HEK293T (cell line): ENCODE results near the gene SIRT7.

Experiments used
- BHLHE40 ChIP-seq: fragments of 450-650 bp; IDR thresholded peaks from 2 replicates; pipeline ENCODE4 v1.6.1; 2016; ENCODE audit warnings: mild to moderate bottlenecking, moderate library complexity, borderline replicate concordance
- FOXA1 ChIP-seq: fragments of 450-650 bp; IDR thresholded peaks from 2 replicates; pipeline ENCODE4 v1.6.1; 2016; ENCODE audit warnings: mild to moderate bottlenecking
- FOXK2 ChIP-seq: fragments of 450-650 bp; IDR thresholded peaks from 2 replicates; pipeline ENCODE4 v1.6.1; 2016; ENCODE audit warnings: mild to moderate bottlenecking
- FOXM1 ChIP-seq: fragments of 450-650 bp; IDR thresholded peaks from 2 replicates; pipeline ENCODE4 v1.6.1; 2017; ENCODE audit warnings: mild to moderate bottlenecking, borderline replicate concordance
- HDGF ChIP-seq: fragments of 450-650 bp; IDR thresholded peaks from 2 replicates; pipeline ENCODE4 v1.6.1; 2017; ENCODE audit warnings: antibody characterized with exemption, borderline replicate concordance
- LEF1 ChIP-seq: fragments of 450-650 bp; IDR thresholded peaks from 2 replicates; pipeline ENCODE4 v1.6.1; 2017; ENCODE audit warnings: mild to moderate bottlenecking, borderline replicate concordance
- NFRKB ChIP-seq: fragments of 450-650 bp; IDR thresholded peaks from 2 replicates; pipeline ENCODE4 v1.6.1; 2016; ENCODE audit warnings: mild to moderate bottlenecking, moderate library complexity
- PKNOX1 ChIP-seq: fragments of 450-650 bp; IDR thresholded peaks from 2 replicates; pipeline ENCODE4 v1.6.1; 2016
- SP1 ChIP-seq: fragments of 450-650 bp; IDR thresholded peaks from 2 replicates; pipeline ENCODE4 v1.6.1; 2017
- TARDBP ChIP-seq: fragments of 450-650 bp; IDR thresholded peaks from 2 replicates; pipeline ENCODE4 v1.6.1; 2016

- TF ChIP-seq LEF1 (no peak), FOXM1 (no peak), PKNOX1 (no peak), BHLHE40 (no peak), FOXK2 (no peak), NFRKB (no peak), SP1 (no peak), FOXA1 (no peak), HDGF (0 out of 2 replicates have a peak, but pooled peaks have one; percentile 86), TARDBP (no peak)
Measured at GRCh38 chr17:81925860-81926450, 8.0 kb upstream of the SIRT7 start.
